WTC11 (cell line): ENCODE measurements around the gene SP100. TPM values are rescaled to one million over a fixed set of nuclear protein-coding genes. Genes with fewer than 3 reads are reported as not detected.

Source experiments
- ATAC-seq: fragments of 200-7000 bp; cut with Tn5 transposase; 2 replicates; pipeline ENCODE4 v1.10.0; 2021; ENCODE audit warnings: mild to moderate bottlenecking, moderate library complexity
- CTCF ChIA-PET: fragments of 300-600 bp; sonication (Branson Sonifier 250); formaldehyde crosslinking; loops from one replicate; lab custom pipeline; 2021; ENCODE audit warnings: antibody characterized with exemption; lab: Charles Lee
- POLR2A ChIA-PET: fragments of 350-600 bp; sonication (Branson Sonifier 250); formaldehyde crosslinking; loops from one replicate; lab custom pipeline; 2021; ENCODE audit warnings: antibody characterized with exemption; lab: Charles Lee
- DNase-seq: peaks from one replicate; pipeline ENCODE4 v3.0.0; 2021; ENCODE audit warnings: low spot score
- H3K27ac Mint-ChIP-seq: 2 replicates; pipeline ENCODE4 v1.8.0; 2021; ENCODE audit warnings: mixed read lengths
- H3K27me3 Mint-ChIP-seq: 2 replicates; pipeline ENCODE4 v1.8.0; 2021; ENCODE audit warnings: low read depth, mild to moderate bottlenecking, moderate library complexity, mixed read lengths
- H3K36me3 Mint-ChIP-seq: 2 replicates; pipeline ENCODE4 v1.8.0; 2021; ENCODE audit warnings: mixed read lengths
- H3K4me1 Mint-ChIP-seq: 2 replicates; pipeline ENCODE4 v1.8.0; 2022; ENCODE audit warnings: mixed read lengths
- H3K4me3 Mint-ChIP-seq: 2 replicates; pipeline ENCODE4 v1.8.0; 2021; ENCODE audit warnings: mild to moderate bottlenecking, moderate library complexity, mixed read lengths
- H3K9me3 Mint-ChIP-seq: 2 replicates; pipeline ENCODE4 v1.8.0; 2021; ENCODE audit warnings: mixed read lengths
- AFF4 ChIP-seq: sonication (generic); formaldehyde crosslinking; IDR thresholded peaks from 2 replicates; pipeline ENCODE4 v1.8.1; 2023; ENCODE audit warnings: mild to moderate bottlenecking, missing genetic modification reagents, borderline replicate concordance
- ATF1 ChIP-seq: sonication (generic); formaldehyde crosslinking; IDR thresholded peaks from 2 replicates; pipeline ENCODE4 v1.8.1; 2023; ENCODE audit warnings: mild to moderate bottlenecking, moderate library complexity, missing genetic modification reagents
- ELF4 ChIP-seq: sonication (generic); formaldehyde crosslinking; IDR thresholded peaks from 2 replicates; pipeline ENCODE4 v1.8.1; 2022; ENCODE audit warnings: low read depth, mild to moderate bottlenecking, moderate library complexity, missing genetic modification reagents
- EMX1 ChIP-seq: fragments of 250-450 bp; sonication (Bioruptor Pico); IDR thresholded peaks from 2 replicates; pipeline ENCODE4 v1.8.0; 2021; ENCODE audit warnings: mild to moderate bottlenecking
- ESRRA ChIP-seq: sonication (generic); formaldehyde crosslinking; IDR thresholded peaks from 2 replicates; pipeline ENCODE4 v1.8.1; 2022; ENCODE audit warnings: mild to moderate bottlenecking, missing genetic modification reagents, borderline replicate concordance
- FOXK1 ChIP-seq: sonication (generic); formaldehyde crosslinking; IDR thresholded peaks from 2 replicates; pipeline ENCODE4 v1.8.0; 2022; ENCODE audit warnings: mild to moderate bottlenecking, moderate library complexity, missing genetic modification reagents
- FOXP4 ChIP-seq: sonication (generic); formaldehyde crosslinking; IDR thresholded peaks from 2 replicates; pipeline ENCODE4 v1.8.0; 2022; ENCODE audit warnings: mild to moderate bottlenecking, missing genetic modification reagents
- GABPB1 ChIP-seq: sonication (generic); formaldehyde crosslinking; IDR thresholded peaks from 2 replicates; pipeline ENCODE4 v1.8.1; 2023; ENCODE audit warnings: mild to moderate bottlenecking, missing genetic modification reagents
- IRF2 ChIP-seq: sonication (generic); formaldehyde crosslinking; IDR thresholded peaks from 2 replicates; pipeline ENCODE4 v1.8.0; 2022; ENCODE audit warnings: low read depth, missing genetic modification reagents, borderline replicate concordance
- JUN ChIP-seq: sonication (generic); formaldehyde crosslinking; IDR thresholded peaks from 2 replicates; pipeline ENCODE4 v1.8.0; 2023; ENCODE audit warnings: mild to moderate bottlenecking, missing genetic modification reagents
- KAT7 ChIP-seq: sonication (generic); formaldehyde crosslinking; IDR thresholded peaks from 2 replicates; pipeline ENCODE4 v1.8.1; 2023; ENCODE audit warnings: missing genetic modification reagents, mild to moderate bottlenecking, borderline replicate concordance
- MYBL2 ChIP-seq: sonication (generic); formaldehyde crosslinking; IDR thresholded peaks from 2 replicates; pipeline ENCODE4 v1.8.1; 2023; ENCODE audit warnings: mild to moderate bottlenecking, moderate library complexity, missing genetic modification reagents
- NR1H2 ChIP-seq: sonication (generic); formaldehyde crosslinking; IDR thresholded peaks from 2 replicates; pipeline ENCODE4 v1.9.0; 2021; ENCODE audit warnings: mild to moderate bottlenecking, moderate library complexity, missing genetic modification reagents
- NR2C2 ChIP-seq: sonication (generic); formaldehyde crosslinking; IDR thresholded peaks from 2 replicates; pipeline ENCODE4 v1.8.0; 2022; ENCODE audit warnings: mild to moderate bottlenecking, missing genetic modification reagents
- PRRX2 ChIP-seq: fragments of 250-450 bp; sonication (Bioruptor Pico); IDR thresholded peaks from 2 replicates; pipeline ENCODE4 v1.8.0; 2021; ENCODE audit warnings: mild to moderate bottlenecking
- RELA ChIP-seq: sonication (generic); formaldehyde crosslinking; IDR thresholded peaks from 2 replicates; pipeline ENCODE4 v1.8.1; 2022; ENCODE audit warnings: missing genetic modification reagents, mild to moderate bottlenecking, borderline replicate concordance
- TEAD4 ChIP-seq: sonication (generic); formaldehyde crosslinking; IDR thresholded peaks from 2 replicates; pipeline ENCODE4 v1.8.0; 2022; ENCODE audit warnings: mild to moderate bottlenecking, missing genetic modification reagents
- ZNF232 ChIP-seq: sonication (generic); formaldehyde crosslinking; IDR thresholded peaks from 2 replicates; pipeline ENCODE4 v1.8.0; 2022; ENCODE audit warnings: mild to moderate bottlenecking, missing genetic modification reagents
- ZNF396 ChIP-seq: fragments of 250-450 bp; sonication (Bioruptor Pico); IDR thresholded peaks from 2 replicates; pipeline ENCODE4 v1.8.0; 2021; ENCODE audit warnings: mild to moderate bottlenecking, moderate library complexity, borderline replicate concordance
- ZNF671 ChIP-seq: fragments of 250-450 bp; sonication (Bioruptor Pico); IDR thresholded peaks from 2 replicates; pipeline ENCODE4 v1.8.0; 2021; ENCODE audit warnings: mild to moderate bottlenecking
- total RNA-seq: library from RNA; stranded (reverse); gene quantifications from 3 replicates; pipeline ENCODE4 v1.2.3, GENCODE V29; 2021
- TF ChIP-seq, protein P1 (sequence below): sonication (generic); formaldehyde crosslinking; IDR thresholded peaks from 2 replicates; pipeline ENCODE4 v1.8.1; 2023; ENCODE audit warnings: mild to moderate bottlenecking, missing genetic modification reagents, moderate library complexity
- TF ChIP-seq, protein P2 (sequence below): sonication (generic); formaldehyde crosslinking; IDR thresholded peaks from 2 replicates; pipeline ENCODE4 v1.8.1; 2023; ENCODE audit warnings: mild to moderate bottlenecking, missing genetic modification reagents, moderate library complexity
- TF ChIP-seq, protein P3 (sequence below): sonication (generic); formaldehyde crosslinking; IDR thresholded peaks from 2 replicates; pipeline ENCODE4 v1.8.1; 2022; ENCODE audit warnings: low read depth, mild to moderate bottlenecking, moderate library complexity, missing genetic modification reagents, borderline replicate concordance
- TF ChIP-seq, protein P4 (sequence below): fragments of 200-600 bp; IDR thresholded peaks from 2 replicates; pipeline ENCODE4 v1.8.0; 2022; ENCODE audit warnings: antibody characterized with exemption

Gene SP100
- total RNA-seq, 1 experiment from 2014 or later: 1.3 TPM

- H3K9me3 Mint-ChIP-seq: no peaks in the 10 kb centered on the region
- DNase-seq (no peak), ATAC-seq (no peak)
- POLR2A ChIA-PET: no interaction called here
- H3K36me3 Mint-ChIP-seq: no peaks in the 10 kb centered on the region
- no peak overlapping the region for H3K27ac Mint-ChIP-seq
- CTCF ChIA-PET: no interaction called here
- no peak overlapping the region for H3K4me3 Mint-ChIP-seq
- TF ChIP-seq ZNF671 (no peak), ZNF232 (CRISPR knock-in tag) (no peak), ELF4 (no peak), MYBL2 (no peak), ESRRA (CRISPR knock-in tag) (no peak), RELA (no peak), NR1H2 (CRISPR knock-in tag) (no peak), GABPB1 (CRISPR knock-in tag) (no peak)
- TF ChIP-seq, protein P1, sequence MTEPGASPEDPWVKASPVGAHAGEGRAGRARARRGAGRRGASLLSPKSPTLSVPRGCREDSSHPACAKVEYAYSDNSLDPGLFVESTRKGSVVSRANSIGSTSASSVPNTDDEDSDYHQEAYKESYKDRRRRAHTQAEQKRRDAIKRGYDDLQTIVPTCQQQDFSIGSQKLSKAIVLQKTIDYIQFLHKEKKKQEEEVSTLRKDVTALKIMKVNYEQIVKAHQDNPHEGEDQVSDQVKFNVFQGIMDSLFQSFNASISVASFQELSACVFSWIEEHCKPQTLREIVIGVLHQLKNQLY (CRISPR knock-in tag): no peak
- TF ChIP-seq, protein P2, sequence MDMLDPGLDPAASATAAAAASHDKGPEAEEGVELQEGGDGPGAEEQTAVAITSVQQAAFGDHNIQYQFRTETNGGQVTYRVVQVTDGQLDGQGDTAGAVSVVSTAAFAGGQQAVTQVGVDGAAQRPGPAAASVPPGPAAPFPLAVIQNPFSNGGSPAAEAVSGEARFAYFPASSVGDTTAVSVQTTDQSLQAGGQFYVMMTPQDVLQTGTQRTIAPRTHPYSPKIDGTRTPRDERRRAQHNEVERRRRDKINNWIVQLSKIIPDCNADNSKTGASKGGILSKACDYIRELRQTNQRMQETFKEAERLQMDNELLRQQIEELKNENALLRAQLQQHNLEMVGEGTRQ (CRISPR knock-in tag): no peak
- peaks cover 8% of the 10 kb centered on the region for H3K4me1 Mint-ChIP-seq
- no peaks in the 10 kb centered on the region for H3K27me3 Mint-ChIP-seq
Observed at GRCh38 chr2:230447455-230448451, 31.8 kb downstream of the SP100 start.

- CTCF ChIA-PET: no interaction called here
- ATAC-seq: no peak
- no peak overlapping the region for H3K4me3 Mint-ChIP-seq
- no peak overlapping the region for H3K27ac Mint-ChIP-seq
- H3K9me3 Mint-ChIP-seq: peaks cover 11% of the 10 kb centered on the region
- DNase-seq: no peak
- H3K4me1 Mint-ChIP-seq: peaks cover 8% of the 10 kb centered on the region
- H3K27me3 Mint-ChIP-seq: no peaks in the 10 kb centered on the region
- POLR2A ChIA-PET: no interaction called here
- H3K36me3 Mint-ChIP-seq: no peaks in the 10 kb centered on the region
- TF ChIP-seq PRRX2 (no peak), ZNF396 (CRISPR knock-in tag) (no peak), TEAD4 (CRISPR knock-in tag) (no peak), NR2C2 (CRISPR knock-in tag) (no peak), EMX1 (CRISPR knock-in tag) (no peak), KAT7 (CRISPR knock-in tag) (no peak), FOXK1 (no peak), AFF4 (no peak), JUN (CRISPR knock-in tag) (no peak), ATF1 (CRISPR knock-in tag) (no peak), IRF2 (CRISPR knock-in tag) (no peak), FOXP4 (CRISPR knock-in tag) (no peak)
- TF ChIP-seq, protein P3, sequence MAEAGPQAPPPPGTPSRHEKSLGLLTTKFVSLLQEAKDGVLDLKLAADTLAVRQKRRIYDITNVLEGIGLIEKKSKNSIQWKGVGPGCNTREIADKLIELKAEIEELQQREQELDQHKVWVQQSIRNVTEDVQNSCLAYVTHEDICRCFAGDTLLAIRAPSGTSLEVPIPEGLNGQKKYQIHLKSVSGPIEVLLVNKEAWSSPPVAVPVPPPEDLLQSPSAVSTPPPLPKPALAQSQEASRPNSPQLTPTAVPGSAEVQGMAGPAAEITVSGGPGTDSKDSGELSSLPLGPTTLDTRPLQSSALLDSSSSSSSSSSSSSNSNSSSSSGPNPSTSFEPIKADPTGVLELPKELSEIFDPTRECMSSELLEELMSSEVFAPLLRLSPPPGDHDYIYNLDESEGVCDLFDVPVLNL (CRISPR knock-in tag): no peak
- TF ChIP-seq, protein P1 (CRISPR knock-in tag): no peak
- TF ChIP-seq, protein P4, sequence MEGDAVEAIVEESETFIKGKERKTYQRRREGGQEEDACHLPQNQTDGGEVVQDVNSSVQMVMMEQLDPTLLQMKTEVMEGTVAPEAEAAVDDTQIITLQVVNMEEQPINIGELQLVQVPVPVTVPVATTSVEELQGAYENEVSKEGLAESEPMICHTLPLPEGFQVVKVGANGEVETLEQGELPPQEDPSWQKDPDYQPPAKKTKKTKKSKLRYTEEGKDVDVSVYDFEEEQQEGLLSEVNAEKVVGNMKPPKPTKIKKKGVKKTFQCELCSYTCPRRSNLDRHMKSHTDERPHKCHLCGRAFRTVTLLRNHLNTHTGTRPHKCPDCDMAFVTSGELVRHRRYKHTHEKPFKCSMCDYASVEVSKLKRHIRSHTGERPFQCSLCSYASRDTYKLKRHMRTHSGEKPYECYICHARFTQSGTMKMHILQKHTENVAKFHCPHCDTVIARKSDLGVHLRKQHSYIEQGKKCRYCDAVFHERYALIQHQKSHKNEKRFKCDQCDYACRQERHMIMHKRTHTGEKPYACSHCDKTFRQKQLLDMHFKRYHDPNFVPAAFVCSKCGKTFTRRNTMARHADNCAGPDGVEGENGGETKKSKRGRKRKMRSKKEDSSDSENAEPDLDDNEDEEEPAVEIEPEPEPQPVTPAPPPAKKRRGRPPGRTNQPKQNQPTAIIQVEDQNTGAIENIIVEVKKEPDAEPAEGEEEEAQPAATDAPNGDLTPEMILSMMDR: no peak
Observed at GRCh38 chr2:230449901-230450467, 34.0 kb downstream of the SP100 start.
